Esophagus squamous epithelium (tissue), 4 donors: Measurements from ENCODE around the gene LRP1B.

Experiments used
- POLR2A ChIP-seq, 4 donors: fragments of 450-650 bp; IDR thresholded peaks; one replicate each; pipeline ENCODE4 v1.6.1; 2017; ENCODE audit warnings: antibody characterized with exemption in 4 of 4, mild to moderate bottlenecking in 4 of 4, moderate library complexity in 3 of 4
- TF ChIP-seq, protein P1 (sequence below), 6 experiments: fragments of 450-650 bp in 4 of 6; fragments of 200-600 bp in 2 of 6; sonication (generic) in 2 of 6; IDR thresholded peaks; one replicate each; pipeline ENCODE4 v1.5.1; 2016 to 2019; ENCODE audit warnings: antibody characterized with exemption in 6 of 6, mild to moderate bottlenecking in 4 of 6, moderate library complexity in 4 of 6

DNA sequence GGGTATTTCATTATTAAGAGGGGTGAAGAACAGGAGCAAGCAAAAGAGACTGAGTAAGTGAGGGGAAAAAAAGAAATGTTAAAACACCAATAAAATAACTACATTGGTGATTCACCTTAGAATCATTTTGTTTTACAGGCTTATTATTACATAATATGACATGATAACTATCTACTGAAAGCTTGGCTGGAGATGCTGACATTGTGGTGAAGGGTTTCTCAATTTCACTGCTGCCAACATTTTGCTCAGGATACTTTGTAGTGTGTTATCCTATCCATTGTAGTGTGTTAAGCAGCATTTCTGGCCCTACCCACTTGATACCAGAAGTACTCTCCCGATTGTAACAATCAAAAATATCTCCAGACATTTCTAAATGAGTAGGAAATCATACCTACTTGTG is 1786.0 kb downstream of the LRP1B start:
- TF ChIP-seq, protein P1, sequence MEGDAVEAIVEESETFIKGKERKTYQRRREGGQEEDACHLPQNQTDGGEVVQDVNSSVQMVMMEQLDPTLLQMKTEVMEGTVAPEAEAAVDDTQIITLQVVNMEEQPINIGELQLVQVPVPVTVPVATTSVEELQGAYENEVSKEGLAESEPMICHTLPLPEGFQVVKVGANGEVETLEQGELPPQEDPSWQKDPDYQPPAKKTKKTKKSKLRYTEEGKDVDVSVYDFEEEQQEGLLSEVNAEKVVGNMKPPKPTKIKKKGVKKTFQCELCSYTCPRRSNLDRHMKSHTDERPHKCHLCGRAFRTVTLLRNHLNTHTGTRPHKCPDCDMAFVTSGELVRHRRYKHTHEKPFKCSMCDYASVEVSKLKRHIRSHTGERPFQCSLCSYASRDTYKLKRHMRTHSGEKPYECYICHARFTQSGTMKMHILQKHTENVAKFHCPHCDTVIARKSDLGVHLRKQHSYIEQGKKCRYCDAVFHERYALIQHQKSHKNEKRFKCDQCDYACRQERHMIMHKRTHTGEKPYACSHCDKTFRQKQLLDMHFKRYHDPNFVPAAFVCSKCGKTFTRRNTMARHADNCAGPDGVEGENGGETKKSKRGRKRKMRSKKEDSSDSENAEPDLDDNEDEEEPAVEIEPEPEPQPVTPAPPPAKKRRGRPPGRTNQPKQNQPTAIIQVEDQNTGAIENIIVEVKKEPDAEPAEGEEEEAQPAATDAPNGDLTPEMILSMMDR (IDR thresholded peaks at IDR 0.05) = no peak
- TF ChIP-seq POLR2A (IDR thresholded peaks at IDR 0.05) = no peak
